Stimulated activated CD8-positive, alpha-beta memory T cell treated with anti-CD3 and anti-CD28 coated beads, Interleukin-15, amount 100 ng/mL, for 1 hour (primary cell): ENCODE measurements around the gene PDZRN3.

ENCODE experiments used
- DNase-seq: peaks from one replicate; pipeline ENCODE4 v3.0.0-alpha.2; 2020; ENCODE audit warnings: low read depth

Gene PDZRN3

DNA sequence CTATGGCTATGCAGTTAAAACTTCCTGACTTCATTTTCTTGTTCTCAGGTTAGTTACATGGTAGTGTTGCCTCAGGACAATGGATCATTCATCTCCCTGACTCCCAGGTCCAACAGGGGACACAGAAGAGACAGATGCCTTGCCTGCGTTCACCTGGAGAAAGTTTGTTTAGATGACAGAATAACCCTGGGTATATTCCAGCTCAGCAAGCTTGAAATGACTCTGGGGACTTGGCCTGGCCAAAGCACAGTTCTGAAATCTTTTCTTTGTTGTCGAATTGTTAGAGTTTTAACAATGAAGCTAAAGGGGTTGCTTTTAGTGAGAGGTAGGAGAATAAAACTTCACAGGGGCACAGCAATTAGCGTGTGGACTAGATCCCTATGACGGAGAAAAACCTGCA, 206.1 kb downstream of the PDZRN3 start:
- DNase-seq, result no peak

DNA sequence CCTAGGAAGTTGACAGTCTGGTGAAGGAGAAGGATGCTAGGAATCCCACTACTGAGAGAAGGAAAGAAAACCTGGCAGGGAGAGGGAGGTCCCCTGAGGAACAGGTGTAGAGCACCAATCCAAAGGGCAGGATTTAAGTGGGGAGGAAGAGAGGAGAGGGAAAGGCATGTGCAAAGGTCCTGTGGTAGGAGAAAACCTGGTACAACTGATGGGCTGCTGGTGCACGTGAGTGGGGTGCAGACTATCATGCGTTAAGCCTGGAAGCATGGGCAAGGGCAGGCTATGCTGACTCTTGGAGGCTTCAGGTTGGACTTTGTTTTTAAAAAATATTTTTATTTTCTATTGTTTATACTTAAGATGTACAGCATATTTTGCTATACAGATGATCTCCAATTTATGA, 209.6 kb downstream of the PDZRN3 start:
- no peak for DNase-seq

GRCh38 chr3:73413619-73414018, 211.1 kb downstream of the PDZRN3 start:
- DNase-seq, result no peak

DNA sequence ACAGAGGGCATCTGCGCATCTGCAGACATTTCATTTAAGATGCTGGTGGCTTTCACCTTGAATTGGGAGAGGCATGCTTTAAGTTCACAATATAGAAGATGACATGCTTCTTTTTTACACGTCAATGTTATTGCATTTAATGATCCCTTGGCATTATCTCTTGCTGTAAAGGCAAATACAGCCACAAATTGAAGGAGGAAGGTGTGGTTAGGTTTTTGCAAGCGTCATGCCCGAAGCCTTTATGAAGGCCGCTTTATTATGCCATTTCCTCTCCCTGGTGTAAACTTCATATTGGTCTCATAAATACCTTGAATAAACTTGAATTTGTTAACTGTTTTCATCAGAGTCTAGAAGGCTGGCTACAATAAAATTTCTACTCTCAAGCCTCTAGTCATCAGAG, 212.7 kb downstream of the PDZRN3 start:
- no peak for DNase-seq

- DNase-seq, result no peak
Observed at GRCh38 chr3:73411545-73411944, 213.2 kb downstream of the PDZRN3 start.

GRCh38 chr3:73409138-73409763, 215.5 kb downstream of the PDZRN3 start:
- no peak for DNase-seq

GRCh38 chr3:73408634-73409033, 216.1 kb downstream of the PDZRN3 start:
- DNase-seq, result no peak

DNA sequence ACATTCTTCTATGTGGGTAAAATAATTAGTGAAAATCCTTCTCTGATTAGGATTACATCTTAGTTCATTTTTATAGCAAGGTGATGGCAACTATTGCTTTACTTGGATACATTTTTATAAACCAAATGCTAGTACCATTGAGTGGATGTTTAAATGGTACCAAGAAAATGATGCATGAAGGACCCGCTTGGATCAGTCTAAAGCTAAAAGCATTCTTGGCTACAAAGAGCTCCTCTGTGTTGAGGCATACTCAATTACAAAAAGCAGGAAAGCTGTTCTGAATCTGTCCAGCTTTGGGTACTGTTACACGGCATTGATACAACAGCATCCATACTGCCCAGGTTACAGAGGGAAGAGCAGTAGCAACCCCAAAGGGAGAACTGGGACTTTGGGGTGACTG, 217.2 kb downstream of the PDZRN3 start:
- no peak for DNase-seq

GRCh38 chr3:73405853-73406252, 218.9 kb downstream of the PDZRN3 start:
- DNase-seq, result no peak

GRCh38 chr3:73405000-73405399, 219.7 kb downstream of the PDZRN3 start:
- no peak for DNase-seq

DNA sequence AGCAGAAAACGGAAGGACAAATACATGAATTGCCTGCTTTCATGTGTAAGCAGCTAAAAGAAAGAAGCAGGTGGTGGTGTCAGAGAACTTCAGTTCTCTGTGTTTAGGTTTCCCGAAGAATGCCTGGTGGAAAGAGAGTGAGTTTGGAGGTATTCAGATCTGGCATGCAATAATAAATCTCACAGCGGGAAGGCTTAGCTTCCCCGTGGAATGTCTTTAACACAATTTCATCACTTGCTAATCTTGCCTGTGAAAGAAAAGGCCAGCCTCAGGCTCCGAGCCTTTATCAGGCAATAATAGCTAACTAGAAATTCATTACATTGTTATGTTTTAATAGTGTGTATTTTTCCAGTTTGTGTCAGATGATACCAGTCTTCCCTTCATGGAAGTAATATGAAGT, 220.3 kb downstream of the PDZRN3 start:
- no peak for DNase-seq

DNA sequence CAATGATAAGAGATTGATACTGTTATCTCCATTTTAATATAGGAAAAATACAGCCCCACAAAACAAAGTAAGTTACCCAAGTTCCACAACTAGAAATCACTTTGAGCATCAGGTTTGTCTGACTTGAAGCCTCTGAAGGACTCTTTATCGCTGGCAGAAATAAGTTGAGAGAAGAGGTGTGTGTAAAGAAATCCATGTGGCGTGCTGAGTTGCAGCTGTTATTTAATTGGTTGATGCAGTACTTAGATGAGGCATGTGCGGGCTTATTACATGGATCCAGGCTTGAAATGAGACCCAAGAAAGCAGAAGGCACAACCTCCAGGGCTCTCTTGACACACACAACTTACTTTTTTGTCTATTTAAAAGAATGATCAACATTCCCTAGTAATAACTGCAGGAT, 221.3 kb downstream of the PDZRN3 start:
- no peak for DNase-seq

DNA sequence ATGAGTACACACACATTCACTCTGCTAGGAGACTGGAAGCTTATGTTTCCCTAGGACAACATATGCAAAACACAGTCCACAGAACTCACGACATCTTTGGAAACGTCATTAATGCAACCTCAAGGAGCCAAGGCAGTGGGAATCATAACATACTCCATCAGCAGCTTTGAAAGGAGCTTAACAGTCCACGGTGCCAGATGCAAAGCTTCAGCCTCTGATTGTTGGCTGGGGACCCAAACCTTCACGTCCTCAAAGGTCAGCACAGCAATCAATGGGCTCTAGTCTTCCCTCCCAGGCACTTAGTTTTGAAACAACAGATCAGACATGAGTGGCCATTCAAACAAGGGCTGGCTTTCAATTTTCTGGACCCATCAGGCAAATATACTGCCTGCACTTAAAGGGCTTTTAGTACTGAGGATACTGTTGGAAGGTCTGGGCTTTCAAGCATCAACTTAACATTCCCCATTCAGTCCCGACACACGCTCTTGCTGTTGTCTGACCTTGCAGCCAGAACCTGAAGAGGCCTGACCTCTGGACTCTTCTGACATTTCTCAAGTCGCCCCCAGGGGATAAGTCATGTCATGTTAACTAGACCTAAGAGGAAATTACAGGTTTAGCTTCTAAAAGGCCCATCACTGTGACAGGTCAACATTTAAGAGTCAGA, 223.0 kb downstream of the PDZRN3 start:
- DNase-seq, result no peak

- DNase-seq, result no peak
Observed at GRCh38 chr3:73401059-73401458, 223.7 kb downstream of the PDZRN3 start.

GRCh38 chr3:73399666-73400253, 225.0 kb downstream of the PDZRN3 start:
- no peak for DNase-seq

DNA sequence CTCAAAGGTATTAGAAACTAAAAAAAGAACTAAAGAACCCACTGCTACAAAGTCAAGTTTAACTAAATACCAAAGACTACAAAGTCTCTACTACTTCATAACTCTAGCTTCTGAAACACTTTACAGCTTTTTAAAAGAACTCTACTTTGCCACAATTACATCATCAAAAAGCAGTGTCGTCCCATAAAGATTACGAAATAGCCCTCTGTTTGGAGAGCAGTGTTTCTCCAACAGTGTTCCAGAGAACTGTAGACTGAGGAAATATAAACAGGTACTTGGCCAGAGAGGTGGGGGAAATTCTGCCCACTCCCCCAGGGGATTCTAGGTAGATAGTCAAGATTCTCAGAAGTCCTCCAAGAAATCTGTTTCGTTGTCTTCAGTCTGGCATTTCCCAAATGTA, 225.6 kb downstream of the PDZRN3 start:
- DNase-seq, result no peak

DNA sequence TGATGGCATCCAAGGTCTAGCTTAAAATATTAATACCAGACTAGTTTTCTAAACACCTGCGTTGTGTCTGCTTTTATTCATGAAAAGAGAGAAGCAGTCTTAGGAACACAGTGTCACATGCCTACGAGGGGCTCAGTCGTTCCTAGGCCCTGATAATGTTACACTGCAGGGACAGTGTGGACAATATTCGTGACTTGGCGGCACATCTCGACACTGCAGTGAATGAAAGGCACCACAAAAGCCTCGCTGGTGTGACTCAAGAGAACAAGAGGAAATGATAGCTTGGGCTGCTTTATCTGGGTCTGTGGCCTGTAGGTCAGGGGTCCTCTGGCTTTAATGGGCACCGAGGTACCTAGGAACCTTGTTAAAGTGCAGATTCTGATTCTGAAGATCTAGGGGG, 226.7 kb downstream of the PDZRN3 start:
- DNase-seq, result no peak

DNA sequence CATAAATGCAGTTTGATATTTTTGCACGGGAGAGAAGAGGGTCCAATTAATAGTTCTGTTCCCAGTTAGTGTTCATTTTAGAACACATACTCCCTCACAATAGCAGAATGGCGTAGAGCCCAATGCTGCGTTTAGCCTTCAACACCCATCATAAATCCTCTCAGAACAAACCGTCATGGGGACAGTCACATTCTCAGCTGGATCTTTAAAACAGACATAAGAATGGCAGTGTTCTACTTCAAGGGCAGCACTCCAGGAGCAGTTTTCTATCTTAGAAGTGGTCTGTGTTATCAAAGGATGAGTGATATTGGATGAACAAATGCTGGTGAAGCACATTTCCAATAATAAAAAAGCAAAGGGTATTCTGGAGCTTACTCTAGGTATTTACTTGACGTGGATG, 230.5 kb downstream of the PDZRN3 start:
- DNase-seq, result no peak

- DNase-seq, result no peak
Observed at GRCh38 chr3:73393005-73393404, 231.7 kb downstream of the PDZRN3 start.

DNA sequence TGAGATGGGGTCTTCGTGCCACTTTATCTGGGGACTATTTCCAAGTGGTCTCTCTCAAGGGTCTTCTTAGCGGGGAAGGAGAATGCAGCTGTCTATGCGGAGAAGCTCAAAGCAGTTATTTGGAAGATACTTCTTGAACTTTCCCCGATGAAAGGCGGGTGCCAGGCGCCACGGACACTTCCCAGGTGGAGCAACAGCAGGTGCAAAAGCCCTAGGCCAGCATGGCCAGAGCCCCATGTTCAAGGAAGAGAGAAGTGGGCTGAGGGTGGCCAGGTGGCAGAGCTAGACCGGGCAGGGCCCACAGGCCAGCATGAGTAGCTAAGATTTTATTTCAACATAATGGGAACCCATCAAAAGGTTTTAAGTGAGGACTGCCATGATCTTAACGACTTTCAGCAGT, 232.8 kb downstream of the PDZRN3 start:
- DNase-seq, result no peak

GRCh38 chr3:73389928-73390327, 234.8 kb downstream of the PDZRN3 start:
- DNase-seq, result no peak

DNA sequence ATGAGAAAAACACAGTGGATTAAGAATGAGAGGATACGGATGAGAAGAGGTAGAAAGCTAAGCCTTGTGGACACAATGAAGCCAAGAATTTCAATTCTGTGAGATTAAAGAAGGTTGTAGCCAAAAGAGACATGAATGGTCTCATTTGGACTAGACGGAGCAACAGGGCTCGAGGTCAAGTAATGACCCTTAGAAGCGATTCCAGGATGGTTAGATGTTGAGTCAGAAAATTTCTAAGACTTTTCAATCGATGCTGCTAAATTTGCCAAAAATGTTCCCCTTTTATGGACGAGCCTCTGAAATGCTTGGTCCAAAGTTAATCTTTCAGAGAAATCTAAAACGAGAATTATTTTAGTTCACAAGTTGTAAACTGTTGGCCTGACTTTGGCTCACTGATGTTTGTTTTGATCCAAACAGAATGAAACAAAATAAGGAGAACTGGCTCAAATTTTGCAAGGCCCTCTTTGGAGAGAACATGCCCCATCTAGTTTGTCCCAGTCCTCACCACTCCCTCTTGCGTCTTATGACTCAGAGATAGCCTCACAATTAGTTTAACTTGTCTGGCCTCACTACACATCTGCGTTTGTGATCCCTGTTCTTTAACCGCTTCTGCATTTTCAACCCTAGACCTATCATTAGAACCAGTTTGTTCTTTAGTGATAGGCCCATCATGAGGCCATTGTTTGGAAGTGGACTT, 235.5 kb downstream of the PDZRN3 start:
- no peak for DNase-seq

GRCh38 chr3:73385568-73385967, 239.2 kb downstream of the PDZRN3 start:
- no peak for DNase-seq
